ENCODE results near the gene ZNF554.
A peak's percentile ranks its signal among the peaks of the same experiment; 100 is the strongest.

ZNF554 gene

DNA sequence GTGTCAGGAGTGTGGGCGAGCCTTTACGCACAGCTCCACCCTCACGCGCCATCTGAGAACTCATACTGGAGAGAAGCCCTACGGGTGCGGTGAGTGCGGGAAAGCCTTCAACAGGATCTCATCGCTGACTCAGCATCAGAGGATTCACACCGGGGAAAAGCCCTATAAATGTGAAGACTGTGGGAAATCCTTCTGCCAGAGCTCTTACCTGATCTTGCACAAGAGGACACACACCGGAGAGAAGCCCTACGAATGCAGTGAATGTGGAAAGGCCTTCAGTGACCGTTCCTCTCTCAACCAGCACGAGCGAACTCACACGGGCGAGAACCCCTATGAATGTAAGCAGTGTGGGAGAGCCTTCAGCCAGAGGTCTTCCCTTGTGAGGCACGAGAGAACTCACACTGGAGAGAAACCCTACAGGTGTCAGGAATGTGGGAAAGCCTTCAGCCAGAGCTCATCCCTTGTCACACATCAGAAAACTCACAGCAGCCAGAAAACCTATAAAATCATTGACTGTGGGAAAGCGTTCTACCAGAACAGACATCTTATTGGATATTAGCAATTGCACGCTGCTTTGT is 14.7 kb downstream of the ZNF554 start:
- no peak for DNase-seq

GRCh38 chr19:2837430-2837829 is 17.8 kb downstream of the ZNF554 start:
- no peak for DNase-seq

DNA sequence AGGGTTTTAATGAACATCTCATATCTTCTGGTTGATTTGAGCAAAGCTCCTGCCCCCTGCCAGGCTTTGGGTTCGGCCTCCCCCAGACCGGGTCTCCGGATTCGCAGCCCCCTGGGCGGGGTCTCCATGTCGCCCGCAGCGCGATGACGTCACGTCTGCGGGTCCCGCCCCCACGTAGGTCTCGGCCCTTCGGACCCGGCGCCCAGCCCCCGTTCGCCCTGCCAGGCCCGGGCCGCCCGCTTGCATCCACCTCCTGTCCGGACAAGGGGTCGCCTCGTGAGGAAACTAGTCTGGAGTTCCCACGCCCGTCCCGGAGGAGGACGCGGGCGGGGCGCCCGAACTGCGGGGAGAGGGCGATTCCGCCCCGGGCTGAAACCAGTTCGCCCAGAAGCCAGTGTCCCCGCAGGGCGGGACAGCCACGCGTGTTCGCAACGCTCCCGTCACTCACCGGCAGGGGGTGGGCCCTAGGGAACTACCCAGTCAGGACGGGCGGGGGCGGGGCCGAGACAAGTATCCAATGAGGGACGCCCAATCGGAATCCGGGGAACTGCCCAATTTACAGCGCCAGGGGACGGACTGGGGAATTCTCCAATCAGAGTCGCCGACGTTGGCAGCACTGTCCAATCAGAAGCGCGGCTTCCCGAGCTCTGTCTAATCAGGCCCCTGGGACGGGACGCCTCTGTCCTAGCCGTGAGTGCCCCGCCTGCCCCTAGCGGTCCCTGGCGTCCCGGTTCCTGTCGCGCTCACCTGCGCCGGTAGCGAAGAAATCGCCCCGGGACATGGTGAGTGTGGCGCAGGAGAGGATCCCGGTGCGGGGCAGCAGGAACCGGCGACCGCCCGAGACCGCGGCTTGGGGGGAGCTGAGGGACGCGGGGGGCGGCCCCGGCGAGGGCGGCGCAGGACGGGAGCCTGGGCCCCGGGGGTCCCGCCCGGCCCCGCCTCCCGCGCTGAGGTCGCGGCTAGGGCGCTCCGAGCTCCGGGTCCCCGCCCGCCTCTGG is 21.4 kb downstream of the ZNF554 start, which contains the start of gene ZNF555:
Gene ZNF555 (plus strand): TSS at position 682 of the 998 bp plus-strand sequence. CDS start 98 bp downstream, at position 780.
- peak; percentile 99 for DNase-seq

DNA sequence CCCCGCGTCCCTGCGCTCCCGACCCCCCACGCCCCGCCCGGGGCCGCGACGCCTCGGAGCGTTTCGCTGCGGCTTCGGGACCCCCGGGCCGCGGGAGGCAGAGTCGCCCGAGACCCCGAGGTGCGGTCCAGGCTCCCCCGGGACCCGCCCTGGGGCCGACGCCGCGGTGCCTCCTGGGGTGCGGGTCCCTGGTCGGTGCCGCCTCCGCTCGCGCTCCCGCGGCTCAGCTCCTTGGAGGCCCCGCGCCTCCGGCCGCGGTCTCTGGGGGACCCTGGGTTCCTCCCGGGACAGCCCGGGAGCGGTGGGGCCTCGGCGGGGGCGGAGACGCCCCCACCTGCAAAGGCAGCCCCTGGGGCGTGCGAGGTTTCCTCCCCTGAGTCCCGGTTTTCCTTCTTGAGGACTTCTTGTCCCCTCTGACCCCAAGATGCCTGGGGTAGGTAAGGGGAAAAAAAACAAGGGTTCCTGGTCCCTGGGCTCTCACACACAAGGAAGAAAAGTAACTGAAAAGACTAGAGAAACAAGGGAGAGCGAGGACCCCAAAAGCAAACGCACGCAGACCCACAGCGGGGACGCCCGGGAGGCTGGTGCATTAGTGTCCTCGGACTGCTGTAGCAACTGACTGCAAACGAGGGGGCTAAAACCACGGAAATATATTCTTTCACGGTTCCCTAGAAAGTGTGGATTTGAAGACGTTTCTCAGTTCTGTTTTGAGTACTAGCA is 22.3 kb downstream of the ZNF554 start:
- no peak for DNase-seq

GRCh38 chr19:2845107-2845506 is 25.4 kb downstream of the ZNF554 start:
- DNase-seq, result no peak

DNA sequence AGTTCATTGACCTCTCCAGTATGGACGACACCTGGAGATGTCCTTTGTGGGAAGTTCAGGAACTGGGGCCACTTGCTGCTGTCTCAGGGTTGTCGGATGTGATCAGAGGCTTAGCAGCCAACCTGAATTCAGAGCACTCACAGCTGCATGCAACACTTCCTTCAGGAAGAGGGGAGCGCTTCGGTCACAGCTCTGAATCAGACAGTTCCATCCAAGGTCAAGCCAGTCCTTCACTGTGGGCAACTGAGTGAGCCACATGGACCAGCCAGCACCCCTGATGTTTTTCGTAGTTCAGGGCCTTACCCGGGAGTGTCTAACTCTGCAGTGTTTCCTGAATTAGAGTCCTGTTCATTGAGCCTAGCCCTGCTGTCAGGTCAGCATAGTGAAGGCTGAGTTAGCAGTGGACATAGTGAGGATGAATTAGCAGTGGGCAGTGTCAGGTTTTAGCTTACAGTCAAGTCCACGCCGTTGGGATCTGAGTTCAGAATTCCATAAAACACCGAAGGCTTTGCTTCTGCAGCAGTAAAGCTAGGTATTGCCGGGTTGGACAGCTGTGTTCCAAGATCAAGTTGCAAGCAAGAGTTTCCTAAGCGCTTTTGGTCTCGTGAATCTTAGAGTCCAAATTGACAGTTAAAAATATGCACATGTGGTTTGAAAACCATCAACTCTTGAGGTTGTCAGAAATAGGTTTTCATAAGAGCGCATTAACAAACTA is 26.7 kb downstream of the ZNF554 start:
- no peak for DNase-seq

GRCh38 chr19:2847507-2847906 is 27.8 kb downstream of the ZNF554 start:
- DNase-seq, result no peak

DNA sequence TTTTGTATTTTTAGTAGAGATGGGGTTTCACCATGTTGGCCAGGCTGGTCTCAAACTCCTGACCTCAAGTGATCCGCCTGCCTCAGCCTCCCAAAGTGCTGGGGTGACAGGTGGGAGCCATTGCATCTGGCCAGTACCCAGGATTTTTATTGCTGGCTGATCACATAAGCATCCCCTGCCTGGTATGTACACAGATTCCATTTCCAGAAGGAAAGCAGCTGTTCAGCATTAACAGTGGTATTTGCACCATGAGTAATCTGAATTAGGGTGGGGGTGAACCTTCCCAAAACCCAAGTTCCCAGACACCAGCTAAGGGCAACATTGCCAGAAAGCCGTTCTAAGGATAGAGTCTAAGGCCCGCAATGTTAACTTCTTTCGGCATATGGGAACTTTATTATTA is 28.9 kb downstream of the ZNF554 start:
- DNase-seq, result peak; percentile 72

GRCh38 chr19:2850256-2850925 is 30.7 kb downstream of the ZNF554 start:
- DNase-seq, result no peak

- no peak for DNase-seq
These were observed 32.9 kb downstream of the ZNF554 start for GRCh38 chr19:2852598-2852997.

GRCh38 chr19:2853015-2853606 is 33.4 kb downstream of the ZNF554 start:
- DNase-seq, result no peak

- no peak for DNase-seq
These were observed 35.2 kb downstream of the ZNF554 start for GRCh38 chr19:2854849-2855248.

- no peak for DNase-seq
These were observed 36.9 kb downstream of the ZNF554 start for GRCh38 chr19:2856457-2857050.

DNA sequence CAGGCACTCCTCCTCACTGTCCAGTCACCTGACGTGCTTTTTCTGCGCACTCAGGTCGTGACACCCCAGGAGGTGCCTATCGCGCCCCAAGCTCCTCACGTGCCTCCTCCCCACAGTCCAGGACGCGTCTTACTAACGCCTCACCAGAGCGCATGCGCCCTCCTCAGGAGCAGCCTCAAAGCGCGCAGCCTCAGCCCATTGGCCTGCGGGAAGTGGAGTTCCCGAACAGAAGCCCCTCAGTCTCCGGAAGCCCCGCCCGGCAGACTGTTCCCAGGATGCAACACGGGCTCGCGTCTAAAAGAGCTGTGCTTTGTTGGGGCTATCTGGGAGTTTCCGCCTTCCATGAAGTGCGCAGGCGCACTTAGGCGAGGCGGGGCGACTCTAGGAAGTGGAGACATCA is 39.2 kb downstream of the ZNF554 start:
- DNase-seq, result no peak

- peak; percentile 48 for DNase-seq
These were observed 44.1 kb downstream of the ZNF554 start for GRCh38 chr19:2863816-2864215.

GRCh38 chr19:2865334-2866100 is 45.8 kb downstream of the ZNF554 start:
- no peak for DNase-seq

GRCh38 chr19:2866495-2867024 is 46.9 kb downstream of the ZNF554 start:
- DNase-seq, result no peak

- peak; percentile 82 for DNase-seq
These were observed 47.6 kb downstream of the ZNF554 start, which contains the start of gene ZNF556 for GRCh38 chr19:2867025-2867991. Gene ZNF556, plus strand, starts transcription at chr19:2867335. Its CDS starts 87 bp downstream, at chr19:2867422.

DNA sequence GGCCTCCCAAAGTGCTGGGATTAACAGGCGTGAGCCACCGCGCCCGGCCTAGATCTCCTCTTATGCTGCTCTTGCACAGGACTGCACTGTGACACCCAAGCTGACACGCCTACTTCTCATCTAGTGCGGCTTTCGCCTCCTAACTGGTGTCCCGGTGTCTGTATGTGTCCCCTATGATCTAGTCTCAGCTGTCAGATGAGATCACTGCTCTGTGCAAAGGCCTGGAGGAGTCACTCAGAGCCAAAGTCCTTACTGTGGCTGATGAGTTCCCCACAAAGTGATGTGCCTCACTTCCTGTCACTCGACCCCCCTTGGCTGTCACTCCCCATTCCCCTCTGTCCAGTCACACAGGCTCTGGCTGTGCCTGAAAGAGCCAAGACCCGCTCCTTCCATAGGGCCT is 50.0 kb downstream of the ZNF554 start:
- DNase-seq, result no peak

All from right hindlimb (tissue), 1 donor.